OCI-M2 (cell line): ENCODE data around the gene NR2F1.

Experiments used
- DNase-seq: peaks from one replicate; lab custom pipeline; 2025; ENCODE audit not compliant: unreplicated experiment; lab: John Stamatoyannopoulos, UW

NR2F1 gene

DNA sequence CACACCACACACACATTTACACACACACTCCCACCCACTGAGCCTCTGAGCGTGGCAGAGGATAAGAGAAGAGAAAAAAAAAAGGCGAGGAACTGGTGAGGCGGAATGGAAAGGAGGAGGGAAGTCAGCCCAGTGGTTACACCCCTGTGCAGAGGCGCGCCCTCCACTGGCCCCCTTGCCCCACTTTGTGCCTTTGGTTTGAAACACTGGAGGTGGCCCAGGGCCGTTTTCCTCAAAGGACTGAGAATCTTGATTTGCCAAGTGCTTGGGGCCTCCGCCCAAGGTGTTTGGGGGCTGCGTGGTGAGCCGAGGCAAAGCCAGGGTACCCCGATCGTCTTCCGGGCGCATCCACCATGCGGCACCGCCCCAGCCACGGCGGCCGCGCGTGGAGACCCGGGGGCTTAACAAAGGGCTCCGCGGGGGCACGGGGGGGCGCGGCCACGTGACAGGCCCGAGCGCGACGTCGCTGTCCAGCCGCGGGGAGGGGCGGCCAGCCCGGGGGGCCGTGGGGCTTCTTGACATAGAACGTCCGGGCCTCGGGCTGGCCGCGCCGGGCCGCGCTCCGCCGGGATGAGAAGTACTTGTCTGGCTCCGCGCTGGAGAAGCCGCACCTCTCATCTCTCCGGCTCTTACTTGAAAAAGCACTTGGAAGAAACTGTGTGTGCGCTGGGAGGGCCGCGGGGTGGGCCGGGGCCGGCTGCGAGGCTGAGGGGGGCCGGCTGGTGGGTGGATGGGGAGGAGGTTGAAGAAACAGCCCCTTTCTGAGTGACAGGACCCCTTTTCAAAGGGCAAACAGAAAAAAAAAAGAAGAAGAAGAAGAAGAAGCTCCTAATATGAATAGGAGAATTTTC, 21.0 kb downstream of the NR2F1 start:
- no peak for DNase-seq

DNA sequence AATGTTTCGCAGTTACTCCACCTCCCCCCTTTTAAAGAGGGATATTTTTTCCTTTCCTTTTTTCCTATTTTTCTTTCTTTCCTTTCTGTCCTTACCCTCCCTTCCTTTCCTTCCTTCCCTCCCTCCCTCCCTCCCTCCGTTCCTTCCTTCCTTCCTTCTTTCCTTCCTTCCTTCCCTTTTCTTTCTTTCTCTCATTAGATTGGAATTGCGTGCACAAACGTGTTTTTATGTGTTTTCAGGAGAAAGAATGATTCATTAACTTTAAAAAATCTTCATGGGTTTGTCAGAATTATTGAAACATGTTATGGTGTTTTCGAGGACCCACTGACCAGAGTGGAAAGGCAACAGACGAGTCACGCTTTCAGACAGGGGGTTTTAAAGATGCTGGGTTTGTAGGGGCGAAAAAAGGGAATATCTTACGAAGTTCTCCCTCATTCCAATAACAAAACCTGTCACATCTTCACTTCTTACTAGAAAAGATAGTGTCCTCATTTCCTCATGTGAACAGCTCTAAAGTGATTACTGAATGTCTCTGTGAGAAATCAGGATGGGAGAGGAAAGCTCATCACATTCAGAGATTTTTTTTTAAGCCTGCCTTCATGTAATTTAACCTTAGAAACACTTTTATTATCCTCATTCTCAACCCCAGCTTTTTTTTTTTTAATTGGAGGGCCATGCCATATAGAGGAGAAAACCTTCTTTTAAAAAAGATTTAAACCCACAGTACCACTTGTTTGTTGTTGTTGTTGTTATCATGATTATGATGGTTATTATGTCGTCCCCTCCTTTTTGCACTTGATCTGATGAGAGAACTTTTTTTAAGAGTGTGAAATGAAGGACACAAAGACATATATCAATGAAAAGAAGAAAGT, 21.9 kb downstream of the NR2F1 start:
- no peak for DNase-seq

DNA sequence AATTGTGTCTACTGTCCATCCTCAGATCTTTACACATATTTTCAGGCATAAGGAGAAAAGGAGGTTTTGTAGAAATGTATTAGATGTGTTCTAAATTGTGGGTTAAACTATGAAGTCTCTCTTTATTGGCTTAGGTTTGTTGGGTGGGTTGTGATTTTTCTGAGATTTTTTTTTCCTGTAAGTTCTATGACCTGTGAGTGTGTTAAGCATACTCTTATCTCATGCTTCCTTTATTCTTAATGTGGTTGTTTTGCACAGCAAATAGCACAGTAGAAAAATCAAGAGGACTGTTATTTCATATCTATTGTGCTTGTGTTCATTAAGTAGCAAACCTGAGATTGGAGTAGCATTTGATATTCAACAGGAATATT, 23.3 kb downstream of the NR2F1 start:
- DNase-seq = no peak

DNA sequence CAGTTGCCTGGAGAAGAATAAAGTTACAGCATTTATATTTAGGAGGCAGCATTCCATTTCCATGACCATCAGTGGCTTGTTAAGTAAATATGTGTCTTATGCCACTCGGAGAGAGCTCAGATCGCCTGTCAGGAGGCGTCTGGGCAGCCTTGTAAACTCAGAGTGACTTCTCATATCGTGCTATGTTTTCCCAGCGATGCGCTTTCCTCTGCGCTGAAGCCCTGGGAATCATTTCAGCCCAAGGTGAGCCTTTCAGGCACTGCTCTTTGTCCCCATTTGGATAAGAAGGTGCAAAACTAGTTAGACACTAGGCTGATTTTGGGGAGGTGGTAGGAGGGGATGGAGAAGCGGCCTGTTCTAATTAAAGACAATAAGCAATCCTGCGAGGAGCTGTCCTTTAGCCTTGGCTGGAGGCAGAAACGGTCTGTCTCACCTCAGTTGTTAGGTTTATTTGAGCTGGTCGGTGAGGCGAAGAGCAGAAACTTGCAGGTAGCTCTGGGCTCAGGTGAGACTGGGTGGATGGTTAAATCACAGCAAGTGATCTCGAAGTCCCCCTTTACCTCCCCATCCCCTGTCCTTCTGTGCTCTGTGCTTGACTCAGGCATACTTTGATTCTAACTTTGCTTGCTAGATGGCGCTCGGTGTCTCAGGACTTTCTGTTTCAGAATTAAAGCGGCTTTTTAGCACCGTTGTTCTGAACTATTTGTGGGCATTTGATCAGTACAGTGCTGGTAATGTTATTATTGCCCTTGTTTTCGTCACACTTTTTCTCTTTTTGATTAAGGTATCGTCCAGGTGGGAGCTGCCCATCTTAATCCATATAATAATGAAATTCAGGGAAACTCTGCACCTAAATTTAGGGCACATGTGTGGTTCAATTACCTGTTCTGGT, 24.6 kb downstream of the NR2F1 start:
- no peak for DNase-seq

DNA sequence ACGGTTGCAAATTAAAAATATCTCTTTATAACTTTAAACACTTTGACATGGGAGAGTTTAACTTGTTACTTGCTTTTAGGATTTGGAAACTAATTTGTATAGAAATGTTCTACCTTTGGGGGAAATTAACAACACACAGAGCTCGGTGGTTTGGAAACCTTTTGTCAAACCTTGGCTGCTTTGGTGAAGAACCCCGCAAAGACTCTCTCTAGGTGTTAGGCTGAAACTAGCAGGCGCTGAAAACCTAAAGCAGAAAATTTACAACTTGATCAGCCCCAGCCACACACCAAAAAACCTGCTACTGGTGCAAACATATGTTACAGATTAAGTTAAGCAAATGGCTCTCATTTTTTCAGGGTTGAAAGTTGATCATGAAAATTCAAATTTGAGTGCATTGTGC, 25.8 kb downstream of the NR2F1 start:
- no peak for DNase-seq

DNA sequence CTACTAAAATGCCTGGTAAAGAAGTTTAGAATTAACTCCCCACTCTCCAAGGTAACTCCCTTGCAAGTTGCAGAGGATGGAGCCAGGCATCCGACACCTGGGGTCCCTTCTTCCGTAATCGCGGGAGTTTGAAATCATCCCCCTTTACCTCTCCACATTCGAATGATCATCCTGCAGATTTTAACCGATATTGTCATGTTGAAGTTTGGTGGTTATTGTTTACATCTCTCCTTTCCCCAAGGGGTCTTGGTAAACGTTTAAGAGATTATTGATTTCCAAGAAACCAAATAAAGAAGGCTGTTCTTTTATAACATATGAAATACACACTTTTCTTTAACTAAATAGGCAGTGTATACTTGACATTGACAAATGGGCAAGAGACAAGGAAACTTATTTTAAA, 26.7 kb downstream of the NR2F1 start:
- no peak for DNase-seq

DNA sequence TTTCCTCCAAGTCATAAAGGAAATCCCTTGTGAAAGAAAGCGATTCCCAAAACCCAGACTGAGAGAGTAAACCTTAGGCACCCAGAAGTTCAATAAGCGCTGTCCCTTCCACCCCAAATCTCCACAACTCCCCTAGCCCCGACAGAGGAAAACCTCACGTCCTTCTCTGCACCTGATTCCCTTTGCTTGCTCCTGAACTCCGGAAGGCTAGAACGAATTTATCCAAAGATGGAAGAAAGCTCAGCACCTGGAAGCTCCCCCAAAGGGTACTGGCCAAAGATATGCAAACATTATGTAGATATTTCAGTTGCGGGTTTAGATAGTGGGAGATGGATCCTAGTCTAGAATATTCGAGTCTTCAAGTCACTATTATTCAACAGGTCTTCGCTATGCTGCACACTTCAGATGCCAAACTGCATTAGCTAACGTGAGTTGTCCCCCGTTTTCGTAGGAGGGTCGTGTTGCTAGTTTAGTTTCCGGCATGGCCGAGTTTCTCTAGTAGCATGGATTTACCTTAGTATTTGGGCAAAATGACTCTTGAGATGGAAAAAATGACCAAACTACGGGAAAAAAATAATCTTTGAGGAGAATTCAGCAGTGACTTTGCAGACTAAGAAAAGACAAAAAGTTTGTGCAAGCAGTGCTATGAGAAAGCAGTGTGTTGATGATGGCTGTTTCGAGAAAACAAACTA, 27.7 kb downstream of the NR2F1 start:
- no peak for DNase-seq

DNA sequence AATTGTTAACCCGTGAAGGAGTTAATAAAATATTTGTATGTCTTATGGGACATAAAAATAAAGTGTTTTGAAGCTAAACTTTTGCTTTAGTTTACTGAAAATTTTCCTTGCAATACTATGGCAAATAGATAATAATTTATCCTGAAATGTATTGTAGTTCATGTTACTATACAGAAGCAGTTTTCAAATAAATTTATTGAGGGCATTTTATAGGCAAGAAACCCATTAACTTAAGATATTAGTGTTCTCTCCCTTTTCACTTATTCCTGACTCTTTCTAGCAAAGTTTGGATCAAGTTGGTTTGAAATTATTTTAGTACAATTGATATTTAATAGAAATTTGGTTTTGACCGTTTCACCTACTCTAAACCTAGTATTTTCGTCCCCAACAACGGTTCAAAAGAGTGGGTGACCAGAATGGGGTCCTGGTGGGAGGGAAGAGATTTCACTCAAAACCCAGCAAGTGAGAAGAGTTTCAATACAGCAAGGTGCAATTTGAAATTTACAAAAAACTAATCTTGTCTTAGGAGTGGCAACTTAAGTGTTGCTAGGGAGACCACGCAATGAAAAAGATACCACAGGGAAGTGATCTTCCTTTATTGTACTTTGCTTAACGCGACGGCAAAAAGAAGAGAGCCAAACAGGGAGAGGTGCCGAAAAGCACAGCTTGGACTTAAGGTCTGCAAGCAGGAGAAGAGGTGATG, 28.4 kb downstream of the NR2F1 start:
- no peak for DNase-seq

DNA sequence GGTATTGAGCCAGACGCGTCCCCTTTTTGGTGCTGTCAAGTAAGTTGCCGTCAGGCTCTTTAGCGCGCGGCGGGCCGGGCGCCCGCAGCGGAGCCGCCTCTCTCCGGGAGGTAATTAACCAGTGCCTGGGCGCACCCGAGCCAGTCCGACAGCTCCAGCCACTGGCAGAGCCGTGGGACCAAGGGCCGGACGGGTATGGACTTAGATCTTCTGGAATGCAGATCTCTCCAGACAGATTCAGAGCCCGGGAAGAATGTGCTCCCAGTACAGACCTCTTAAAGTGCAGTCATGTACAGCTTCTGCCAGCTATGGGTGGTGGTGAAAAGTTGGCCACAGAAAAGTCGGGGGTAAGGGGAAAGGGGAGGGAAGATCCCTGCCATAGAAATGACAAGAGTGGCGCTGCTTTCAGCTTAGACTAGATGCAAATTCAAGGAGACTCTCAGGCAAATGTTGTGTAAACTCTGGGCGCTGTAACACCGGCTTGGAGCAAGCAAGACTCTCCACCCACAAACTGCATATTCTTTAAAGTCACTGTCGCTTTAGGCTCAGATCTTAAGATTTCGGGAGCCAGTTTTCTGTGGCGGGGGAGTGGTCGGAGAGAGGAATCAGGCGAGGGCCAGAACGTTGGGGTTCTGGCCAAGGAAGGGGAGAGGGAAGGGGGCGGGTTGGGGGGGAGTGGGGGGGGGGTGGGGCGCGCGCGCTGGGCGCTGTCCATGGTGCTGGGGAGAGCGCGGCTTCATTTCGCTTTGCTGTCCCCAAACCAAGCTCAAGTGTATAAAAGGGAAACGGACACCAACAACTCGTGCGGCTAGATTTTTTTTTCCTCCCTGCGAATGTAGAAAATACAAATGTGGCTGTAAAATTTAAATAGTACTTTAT, 29.2 kb downstream of the NR2F1 start:
- DNase-seq = no peak

DNA sequence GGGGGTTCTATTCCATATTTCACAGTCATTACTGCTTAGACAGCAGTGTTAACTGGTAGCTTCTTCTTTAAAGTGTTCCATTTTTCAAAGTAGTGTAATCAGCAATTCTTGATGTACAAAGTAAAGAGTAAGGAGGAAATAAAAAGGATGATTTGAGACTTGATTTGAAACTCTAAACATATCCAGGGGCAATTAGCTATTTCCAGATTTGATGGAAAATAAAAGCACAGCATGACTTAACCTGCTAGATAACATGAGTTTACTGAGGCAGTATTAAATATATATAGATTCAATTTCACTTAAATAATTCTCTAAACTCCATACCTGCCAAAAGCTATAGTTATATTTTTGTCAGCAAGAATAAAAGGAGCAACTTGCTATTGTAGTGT, 29.8 kb downstream of the NR2F1 start:
- DNase-seq = no peak

DNA sequence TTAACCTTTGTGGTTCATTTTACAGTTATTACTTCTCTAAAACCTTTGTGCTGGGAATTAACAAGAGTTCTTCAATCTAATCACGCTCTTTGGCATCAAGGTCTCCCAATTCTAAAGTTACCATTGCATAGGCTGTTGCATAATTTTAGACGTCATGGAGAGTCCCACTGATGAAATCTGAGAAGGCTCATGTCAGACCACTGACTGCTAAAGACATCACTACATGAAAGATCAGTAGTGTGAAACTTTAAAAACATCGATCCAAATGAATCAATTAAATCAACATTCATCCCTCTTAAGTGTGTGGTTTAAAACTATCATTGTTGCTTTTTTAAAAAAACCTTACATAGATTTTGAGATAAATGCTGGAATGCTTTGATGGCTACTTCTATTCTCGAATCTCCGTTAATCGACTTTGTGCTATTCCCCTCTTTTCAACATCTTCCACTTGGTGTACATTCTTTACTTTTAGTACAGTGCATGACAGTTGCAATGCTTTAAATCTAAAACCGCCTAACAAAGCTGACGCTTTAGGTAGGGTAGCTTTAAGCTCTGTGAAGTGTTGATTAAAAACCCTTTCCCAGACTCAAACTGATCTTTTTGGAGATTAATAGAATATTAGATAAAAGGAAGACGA, 33.6 kb downstream of the NR2F1 start:
- DNase-seq = no peak

DNA sequence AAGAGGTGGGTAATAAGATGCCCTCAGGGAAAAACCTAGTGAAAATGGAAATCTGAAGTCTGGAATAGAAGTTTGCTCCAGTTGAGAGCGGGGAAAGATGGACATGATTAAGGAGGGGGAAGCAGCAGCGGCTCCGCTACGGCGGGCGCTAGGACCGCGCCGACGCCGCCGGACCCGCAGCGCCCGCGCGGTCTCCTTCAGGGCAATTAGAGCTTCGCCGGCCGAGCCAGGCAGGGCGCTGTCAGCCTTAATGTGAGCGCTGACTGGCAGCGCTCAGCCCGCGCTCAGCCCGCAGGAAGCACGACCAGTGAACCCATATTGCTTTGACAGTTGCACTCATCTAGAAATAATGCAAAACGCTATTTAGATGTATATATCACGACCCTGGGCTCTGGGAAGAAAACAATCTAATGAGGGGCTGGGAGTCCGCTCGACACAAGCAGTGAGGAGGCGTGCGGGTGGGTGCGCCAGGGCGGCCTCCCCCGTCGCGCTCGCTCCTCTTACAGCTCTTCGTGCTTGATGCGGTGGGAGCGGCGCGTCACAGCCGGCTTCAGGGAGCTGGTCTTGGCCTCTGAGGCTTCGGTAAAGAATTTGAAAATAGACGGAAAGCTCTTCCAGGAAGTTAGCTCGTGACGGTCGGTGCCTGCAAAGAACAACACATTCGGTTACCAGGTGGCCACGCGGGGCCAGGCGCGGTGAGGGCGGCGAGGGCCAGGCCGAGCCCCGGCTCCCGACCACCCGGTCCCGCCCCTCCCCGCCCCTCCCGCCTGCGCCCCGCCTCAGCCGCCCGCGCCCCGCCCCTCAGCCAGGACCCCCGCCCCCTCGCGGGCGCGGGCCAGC, 37.7 kb downstream of the NR2F1 start:
- DNase-seq = no peak

DNA sequence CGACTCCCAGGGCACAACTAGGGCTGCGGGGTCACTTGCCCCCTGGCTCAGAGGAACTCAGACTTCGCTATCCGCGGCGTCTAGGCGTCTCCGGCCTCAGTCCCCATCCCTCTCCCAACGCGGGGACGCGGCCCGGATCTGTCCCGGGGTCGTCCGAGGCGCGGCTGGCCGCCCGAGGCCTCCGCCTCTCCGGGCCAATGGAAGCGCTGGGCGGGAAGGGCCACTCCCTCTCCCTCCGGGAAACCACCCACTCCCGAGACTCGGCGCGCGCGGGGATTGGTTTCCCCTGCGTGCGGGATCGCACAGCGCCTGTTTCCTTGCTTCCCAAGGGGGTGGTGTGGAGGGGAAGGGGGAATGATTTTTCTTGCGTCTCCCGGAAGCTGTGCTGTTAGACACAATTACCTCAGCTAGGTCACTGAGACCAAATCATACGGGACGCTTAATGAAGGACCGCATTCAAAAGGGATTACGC, 38.3 kb downstream of the NR2F1 start:
- no peak for DNase-seq

DNA sequence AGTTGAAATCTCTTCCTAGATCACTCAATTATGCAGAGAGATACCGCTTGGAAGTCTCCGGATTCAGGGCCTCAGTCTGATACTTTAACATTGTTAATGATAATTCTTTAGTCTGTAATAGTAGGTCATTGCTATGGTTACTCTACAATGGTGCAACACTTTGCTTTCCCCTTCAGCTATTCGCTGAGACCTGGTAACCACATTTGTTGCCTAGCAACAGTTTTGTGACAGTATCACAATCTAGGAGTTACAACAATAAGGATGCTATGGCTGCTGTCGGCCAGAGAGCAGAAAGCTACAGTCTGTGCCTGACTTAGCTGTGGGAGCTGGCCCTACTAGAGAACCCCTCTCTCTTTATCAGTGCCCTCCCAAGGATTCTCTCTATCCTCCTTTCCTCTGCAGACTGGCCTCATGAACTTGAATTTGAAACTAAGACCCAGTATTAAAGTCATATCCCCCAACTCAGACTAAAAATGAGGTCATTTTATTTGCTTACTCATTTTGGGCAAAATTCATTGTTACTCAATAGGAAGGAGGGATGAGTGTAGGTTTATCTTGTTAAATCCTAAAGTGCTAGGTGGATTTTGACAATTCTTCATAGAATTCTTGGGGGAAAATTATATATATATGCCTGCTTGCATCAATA, 39.3 kb downstream of the NR2F1 start:
- DNase-seq = no peak

DNA sequence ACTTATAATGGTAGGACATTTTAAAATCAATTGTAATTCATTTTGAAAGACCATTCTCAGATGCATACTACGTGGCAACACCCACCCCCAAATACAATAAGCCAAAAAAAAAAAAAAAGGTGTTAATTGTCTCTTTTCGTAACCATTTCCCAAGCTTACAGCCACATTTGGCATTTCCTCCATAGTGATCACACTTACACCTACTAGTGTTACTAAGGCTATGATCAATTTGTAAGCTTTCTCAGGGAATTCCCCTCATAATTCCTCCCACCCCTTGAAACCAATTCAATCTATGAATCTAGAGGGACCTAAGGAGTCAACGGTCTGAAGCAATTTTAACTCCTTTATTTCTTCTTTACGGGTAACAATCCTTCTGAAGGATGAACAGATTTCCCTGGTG, 40.1 kb downstream of the NR2F1 start:
- no peak for DNase-seq

DNA sequence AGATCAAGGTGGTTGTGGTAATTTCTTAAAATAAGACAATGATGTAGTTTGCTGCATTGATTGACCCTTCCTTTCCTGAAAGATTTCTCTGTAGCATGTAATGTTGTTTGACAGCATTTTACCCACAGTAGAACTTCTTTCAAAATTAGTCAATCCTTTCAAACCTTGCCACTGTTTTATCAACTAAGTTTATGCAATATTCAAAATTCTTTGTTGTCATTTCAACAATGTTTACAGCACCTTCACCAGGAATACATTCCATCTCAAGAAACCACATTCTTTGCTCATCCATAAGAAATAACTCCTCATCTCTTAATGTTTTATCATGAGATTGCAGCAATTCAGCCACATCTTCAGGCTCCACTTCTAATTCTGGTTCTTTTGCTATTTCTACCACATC, 43.8 kb downstream of the NR2F1 start:
- no peak for DNase-seq

DNA sequence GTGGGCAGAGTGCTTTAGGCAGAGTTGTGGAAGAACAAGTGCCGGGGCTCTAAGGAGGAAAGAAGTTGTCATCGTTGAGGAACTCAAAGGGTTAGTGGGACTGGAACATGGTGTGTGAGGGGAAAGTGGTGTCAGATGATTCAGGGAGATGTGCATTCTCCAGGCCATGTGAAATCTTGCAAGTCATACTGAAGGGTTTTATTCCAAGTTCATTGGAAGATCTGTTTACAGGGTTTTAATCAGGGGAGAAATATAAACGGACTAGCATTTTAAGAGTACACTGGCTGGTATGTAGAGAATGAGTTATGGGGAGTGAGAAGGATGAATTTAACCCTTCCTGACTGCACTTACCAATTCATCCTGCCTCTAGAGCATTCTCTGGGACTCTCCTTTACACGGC, 49.3 kb downstream of the NR2F1 start:
- DNase-seq = no peak
